ENCODE results near the gene CFAP161.
"Not testable (repeated sequence)": the region's sequence is repeated elsewhere in the genome, so short reads cannot be mapped to it uniquely, and the experiment has no call there.

CFAP161 gene

GRCh38 chr15:81108427-81108826, 25.6 kb upstream of the CFAP161 start:
- no peak for DNase-seq

- DNase-seq: no peak
Observed at GRCh38 chr15:81111018-81111417, 23.1 kb upstream of the CFAP161 start.

- no peak for DNase-seq
Observed at GRCh38 chr15:81111510-81112470, 22.3 kb upstream of the CFAP161 start.

GRCh38 chr15:81113204-81113657, 20.8 kb upstream of the CFAP161 start:
- no peak for DNase-seq

- no peak for DNase-seq
Observed at GRCh38 chr15:81113861-81114291, 20.2 kb upstream of the CFAP161 start.

- no peak for DNase-seq
Observed at GRCh38 chr15:81115054-81115939, 18.8 kb upstream of the CFAP161 start.

GRCh38 chr15:81117136-81117535, 16.9 kb upstream of the CFAP161 start:
- no peak for DNase-seq

- DNase-seq: no peak
Observed at GRCh38 chr15:81117581-81117980, 16.5 kb upstream of the CFAP161 start.

- DNase-seq: no peak
Observed at GRCh38 chr15:81118361-81118760, 15.7 kb upstream of the CFAP161 start.

GRCh38 chr15:81120069-81120468, 14.0 kb upstream of the CFAP161 start:
- DNase-seq: no peak

GRCh38 chr15:81126892-81127291, 7.2 kb upstream of the CFAP161 start:
- DNase-seq: no peak

GRCh38 chr15:81141478-81141877, 7.4 kb downstream of the CFAP161 start:
- not testable (repeated sequence) for DNase-seq

- no peak for DNase-seq
Observed at GRCh38 chr15:81146006-81146405, 11.9 kb downstream of the CFAP161 start.

- DNase-seq: no peak
Observed at GRCh38 chr15:81146466-81146865, 12.4 kb downstream of the CFAP161 start.

GRCh38 chr15:81151389-81151788, 17.3 kb downstream of the CFAP161 start:
- DNase-seq: no peak

- no peak for DNase-seq
Observed at GRCh38 chr15:81152339-81152738, 18.3 kb downstream of the CFAP161 start.

- DNase-seq: no peak
Observed at GRCh38 chr15:81152799-81153198, 18.7 kb downstream of the CFAP161 start.

- DNase-seq: peak in 1 of 2 experiments; percentile 42
Observed at GRCh38 chr15:81155375-81156218, 21.5 kb downstream of the CFAP161 start.

- DNase-seq: no peak
Observed at GRCh38 chr15:81156324-81156723, 22.3 kb downstream of the CFAP161 start.

GRCh38 chr15:81157195-81157938, 23.3 kb downstream of the CFAP161 start:
- DNase-seq: no peak

GRCh38 chr15:81157939-81158223, 23.8 kb downstream of the CFAP161 start:
- DNase-seq: no peak

- DNase-seq: not testable (repeated sequence)
Observed at GRCh38 chr15:81158561-81158960, 24.5 kb downstream of the CFAP161 start.
